MCF 10A (cell line): ENCODE measurements around the gene NAALADL2. TPM values are rescaled to one million over a fixed set of nuclear protein-coding genes. Genes with fewer than 3 reads are reported as not detected.

Experiments
- BruUV-seq: library from RNA; stranded (reverse); fragments of 400-500 nt; replicated peaks from 2 replicates; lab custom pipeline; 2021; lab: Mats Ljungman, UMichigan
- CTCF ChIA-PET: fragments of 300-600 bp; sonication (Branson Sonifier 250); formaldehyde crosslinking; extraction: SDS; loops from one replicate; lab custom pipeline; 2021; ENCODE audit warnings: antibody characterized with exemption, inconsistent platforms; lab: Yijun Ruan, JAX
- POLR2A ChIA-PET: fragments of 300-600, 350-650 bp; sonication (Branson Sonifier 250); formaldehyde crosslinking; extraction: SDS; loops from one replicate; lab custom pipeline; 2020; ENCODE audit warnings: antibody characterized with exemption, inconsistent platforms; lab: Yijun Ruan, JAX
- DNase-seq: peaks from one replicate; pipeline ENCODE4 v3.0.0-alpha.2; 2018; ENCODE audit not compliant: unreplicated experiment
- H3K27ac Mint-ChIP-seq: one replicate; pipeline ENCODE4 v1.8.0; 2022; ENCODE audit warnings: mild to moderate bottlenecking, low read depth, mixed read lengths; ENCODE audit not compliant: unreplicated experiment
- H3K27me3 Mint-ChIP-seq: one replicate; pipeline ENCODE4 v1.8.0; 2022; ENCODE audit warnings: mixed read lengths; ENCODE audit not compliant: insufficient read depth, unreplicated experiment
- H3K36me3 Mint-ChIP-seq: one replicate; pipeline ENCODE4 v1.8.0; 2022; ENCODE audit warnings: mild to moderate bottlenecking, moderate library complexity, mixed read lengths; ENCODE audit not compliant: insufficient read depth, unreplicated experiment
- H3K4me1 Mint-ChIP-seq: one replicate; pipeline ENCODE4 v1.8.0; 2022; ENCODE audit warnings: mixed read lengths; ENCODE audit not compliant: insufficient read depth, unreplicated experiment
- H3K4me3 Mint-ChIP-seq: one replicate; pipeline ENCODE4 v1.8.0; 2022; ENCODE audit warnings: mild to moderate bottlenecking, moderate library complexity, mixed read lengths; ENCODE audit not compliant: unreplicated experiment
- H3K9me3 Mint-ChIP-seq: one replicate; pipeline ENCODE4 v1.8.0; 2022; ENCODE audit warnings: mixed read lengths; ENCODE audit not compliant: unreplicated experiment
- CTCF ChIP-seq: fragments of 200-600 bp; IDR thresholded peaks from one replicate; pipeline ENCODE4 v1.8.0; 2022; ENCODE audit warnings: antibody characterized with exemption, mild to moderate bottlenecking; ENCODE audit not compliant: unreplicated experiment
- intact Hi-C: fragments of 100-400 bp; cut with micrococcal nuclease; formaldehyde crosslinking; loops from 2 replicates; pipeline ENCODE4 v1.14.1; 2022
- total RNA-seq: library from RNA; stranded (reverse); gene quantifications from 2 replicates; pipeline ENCODE4 v1.2.3, GENCODE V29; 2022

Gene NAALADL2
- total RNA-seq, 1 experiment from 2014 or later: 4.2 TPM

GRCh38 chr3:175619369-175619768, 760.2 kb downstream of the NAALADL2 start:
- CTCF ChIA-PET: no interaction called here
- peaks cover 6% of the 10 kb centered on the region for H3K9me3 Mint-ChIP-seq
- intact Hi-C loops: no loop called here

GRCh38 chr3:175620093-175620492, 761.0 kb downstream of the NAALADL2 start:
- H3K27ac Mint-ChIP-seq: no peak overlapping the region
- no peak overlapping the region for H3K4me3 Mint-ChIP-seq
- ChIA-PET POLR2A (interaction anchor here (0.6 kb wide), 1 partner anchor 138 kb away, joined by 3 read pairs; no protein-coding TSS in a partner anchor), CTCF (no interaction called here)
- no peak for DNase-seq
- TF ChIP-seq CTCF: no peak
- H3K36me3 Mint-ChIP-seq: no peaks in the 10 kb centered on the region
- peaks cover 6% of the 10 kb centered on the region for H3K9me3 Mint-ChIP-seq
- no peaks in the 10 kb centered on the region for H3K27me3 Mint-ChIP-seq
- no peaks in the 10 kb centered on the region for H3K4me1 Mint-ChIP-seq
- no TSS peak for BruUV-seq
- intact Hi-C loops: no loop called here

More at GRCh38 chr3:175619369-175619768, 760.2 kb downstream of the NAALADL2 start:
- H3K4me1 Mint-ChIP-seq: no peaks in the 10 kb centered on the region
- H3K27me3 Mint-ChIP-seq: no peaks in the 10 kb centered on the region
- POLR2A ChIA-PET: no interaction called here
- H3K36me3 Mint-ChIP-seq: no peaks in the 10 kb centered on the region
- no peak overlapping the region for H3K4me3 Mint-ChIP-seq
- TF ChIP-seq CTCF: no peak
- DNase-seq: no peak
- no TSS peak for BruUV-seq
- H3K27ac Mint-ChIP-seq: no peak overlapping the region

DNA sequence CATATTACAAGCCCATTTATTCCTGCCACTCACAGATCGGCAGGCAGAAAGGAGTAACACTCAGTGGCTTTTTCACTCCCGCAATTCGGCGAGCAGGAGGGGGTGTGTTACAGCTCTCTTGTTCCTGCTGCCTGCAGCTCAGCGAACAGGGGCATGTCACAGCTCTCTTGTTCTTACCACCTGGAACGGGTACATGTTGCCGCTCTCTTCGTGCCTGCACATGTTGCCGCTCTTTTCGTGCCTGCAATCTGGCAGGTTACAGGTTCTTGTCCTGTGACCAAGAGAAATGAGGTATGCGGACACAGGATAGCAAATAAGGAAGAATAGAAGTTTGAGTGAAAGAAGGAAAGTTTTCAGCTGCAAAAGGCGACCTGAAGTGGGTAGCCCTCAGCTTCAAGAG, 761.4 kb downstream of the NAALADL2 start:
- BruUV-seq: no TSS peak
- intact Hi-C loops: no loop called here
- Mint-ChIP-seq H3K27me3 (no peaks in the 10 kb centered on the region), H3K9me3 (peaks cover 6% of the 10 kb centered on the region), H3K4me1 (no peaks in the 10 kb centered on the region), H3K27ac (no peak overlapping the region), H3K36me3 (no peaks in the 10 kb centered on the region), H3K4me3 (no peak overlapping the region)
- TF ChIP-seq CTCF: no peak
- ChIA-PET POLR2A (interaction anchor here (0.6 kb wide), 1 partner anchor 138 kb away, joined by 3 read pairs; no protein-coding TSS in a partner anchor), CTCF (interaction anchor here (0.7 kb wide), 1 partner anchor 420 kb away, joined by 3 read pairs; no protein-coding TSS in a partner anchor)
- no peak for DNase-seq

GRCh38 chr3:175640958-175641357, 781.8 kb downstream of the NAALADL2 start:
- TF ChIP-seq CTCF: no peak
- ChIA-PET CTCF (interaction anchor here (0.7 kb wide), 1 partner anchor 491 kb away, joined by 3 read pairs; no protein-coding TSS in a partner anchor), POLR2A (no interaction called here)
- Mint-ChIP-seq H3K36me3 (no peaks in the 10 kb centered on the region), H3K4me3 (no peak overlapping the region), H3K27ac (no peak overlapping the region), H3K4me1 (no peaks in the 10 kb centered on the region), H3K27me3 (no peaks in the 10 kb centered on the region), H3K9me3 (no peaks in the 10 kb centered on the region)
- intact Hi-C loops: no loop called here
- BruUV-seq: no TSS peak
- no peak for DNase-seq
